HG03175 (cell line): ENCODE results near the gene PDZRN4.

Source experiments
- ATAC-seq: cut with Tn5 transposase; IDR thresholded peaks from one replicate; pipeline ENCODE4 v1.9.1; 2021; ENCODE audit warnings: mild to moderate bottlenecking, moderate library complexity; ENCODE audit not compliant: unreplicated experiment

Gene PDZRN4

GRCh38 chr12:41504976-41505375, 316.9 kb downstream of the PDZRN4 start:
- ATAC-seq = no peak

- no peak for ATAC-seq
These were observed 319.2 kb downstream of the PDZRN4 start for GRCh38 chr12:41507286-41507685.

GRCh38 chr12:41509271-41510055, 321.3 kb downstream of the PDZRN4 start:
- ATAC-seq = no peak

GRCh38 chr12:41510470-41510869, 322.4 kb downstream of the PDZRN4 start:
- ATAC-seq = no peak

- no peak for ATAC-seq
These were observed 323.1 kb downstream of the PDZRN4 start for GRCh38 chr12:41511247-41511646.

- no peak for ATAC-seq
These were observed 324.4 kb downstream of the PDZRN4 start for GRCh38 chr12:41512497-41512896.

- no peak for ATAC-seq
These were observed 326.1 kb downstream of the PDZRN4 start for GRCh38 chr12:41514021-41514777.

- no peak for ATAC-seq
These were observed 326.8 kb downstream of the PDZRN4 start for GRCh38 chr12:41514907-41515306.

- no peak for ATAC-seq
These were observed 327.8 kb downstream of the PDZRN4 start for GRCh38 chr12:41515953-41516352.

GRCh38 chr12:41520869-41521268, 332.7 kb downstream of the PDZRN4 start:
- no peak for ATAC-seq

GRCh38 chr12:41521872-41522379, 333.8 kb downstream of the PDZRN4 start:
- ATAC-seq = peak; percentile 79

- ATAC-seq = no peak
These were observed 338.9 kb downstream of the PDZRN4 start for GRCh38 chr12:41527062-41527461.

GRCh38 chr12:41527534-41528116, 339.5 kb downstream of the PDZRN4 start:
- no peak for ATAC-seq

GRCh38 chr12:41528874-41529273, 340.8 kb downstream of the PDZRN4 start:
- ATAC-seq = no peak

- no peak for ATAC-seq
These were observed 342.3 kb downstream of the PDZRN4 start for GRCh38 chr12:41530441-41530840.

GRCh38 chr12:41531147-41531829, 343.2 kb downstream of the PDZRN4 start:
- no peak for ATAC-seq

GRCh38 chr12:41532072-41532471, 344.0 kb downstream of the PDZRN4 start:
- ATAC-seq = no peak

- no peak for ATAC-seq
These were observed 348.8 kb downstream of the PDZRN4 start for GRCh38 chr12:41536813-41537490.

- ATAC-seq = no peak
These were observed 349.4 kb downstream of the PDZRN4 start for GRCh38 chr12:41537522-41537921.

GRCh38 chr12:41545761-41546160, 357.6 kb downstream of the PDZRN4 start:
- no peak for ATAC-seq
